Activated T-cell treated with anti-CD3 and anti-CD28 coated beads, Interleukin-2, amount 50 U/mL, for 72 hours (primary cell): ENCODE results near the gene KCNC4. TPM values are rescaled to one million over a fixed set of nuclear protein-coding genes. Genes with fewer than 3 reads are reported as not detected.

ENCODE experiments used
- ATAC-seq, 2 donors: fragments of 150-1000 bp; cut with Tn5 transposase; replicated peaks in 1 of 2; 2 replicates each; pipeline ENCODE4 v1.10.0; 2021; ENCODE audit warnings: moderate library complexity in 2 of 2, mild to moderate bottlenecking in 1 of 2
- DNase-seq, 2 donors: peaks; one replicate each; pipeline ENCODE4 v3.0.0; 2021 to 2022; ENCODE audit warnings: mixed read lengths in 1 of 2
- H3K27ac Mint-ChIP-seq: one replicate; pipeline ENCODE4 v1.8.0; 2022; ENCODE audit warnings: mild to moderate bottlenecking, moderate library complexity, mixed read lengths
- H3K27me3 Mint-ChIP-seq: one replicate; pipeline ENCODE4 v1.8.0; 2022; ENCODE audit warnings: low read depth, mixed read lengths
- H3K36me3 Mint-ChIP-seq, 2 donors: one replicate each; pipeline ENCODE4 v1.8.0; 2022; ENCODE audit warnings: mixed read lengths in 2 of 2, mild to moderate bottlenecking in 1 of 2; ENCODE audit not compliant: insufficient read depth in 2 of 2
- H3K4me1 Mint-ChIP-seq: one replicate; pipeline ENCODE4 v1.8.0; 2022; ENCODE audit warnings: low read depth, mixed read lengths
- H3K4me3 Mint-ChIP-seq, 2 donors: one replicate each; pipeline ENCODE4 v1.8.0; 2022; ENCODE audit warnings: mild to moderate bottlenecking in 2 of 2, mixed read lengths in 2 of 2, moderate library complexity in 2 of 2
- H3K9me3 Mint-ChIP-seq, 2 donors: one replicate each; pipeline ENCODE4 v1.8.0; 2022; ENCODE audit warnings: mixed read lengths in 2 of 2
- total RNA-seq, 2 donors: library from RNA; stranded (reverse); gene quantifications; one replicate each; pipeline ENCODE4 v1.2.3, GENCODE V29; 2022

Gene KCNC4
- total RNA-seq, 2 donors from 2014 or later = 19.8 to 28.9 TPM

GRCh38 chr1:110223127-110223526 is 13.0 kb downstream of the KCNC4 start:
- Mint-ChIP-seq H3K36me3 (peaks cover 2 to 8% of the 10 kb centered on the region in 2 donors), H3K4me1 (peaks cover 10% of the 10 kb centered on the region), H3K27ac (no peak overlapping the region), H3K27me3 (no peaks in the 10 kb centered on the region), H3K9me3 (no peaks in the 10 kb centered on the region), H3K4me3 (no peak overlapping the region)
- no peak for ATAC-seq
- no peak for DNase-seq

DNA sequence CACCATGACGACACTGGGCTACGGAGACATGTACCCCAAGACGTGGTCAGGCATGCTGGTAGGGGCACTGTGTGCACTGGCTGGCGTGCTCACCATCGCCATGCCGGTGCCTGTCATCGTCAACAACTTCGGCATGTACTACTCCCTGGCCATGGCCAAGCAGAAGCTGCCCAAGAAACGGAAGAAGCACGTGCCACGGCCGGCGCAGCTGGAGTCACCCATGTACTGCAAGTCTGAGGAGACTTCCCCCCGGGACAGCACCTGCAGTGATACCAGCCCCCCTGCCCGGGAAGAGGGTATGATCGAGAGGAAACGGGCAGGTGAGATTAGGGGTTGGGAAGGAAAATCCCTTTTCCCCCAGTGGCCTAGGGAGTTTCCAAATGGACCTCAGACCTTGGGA is 13.5 kb downstream of the KCNC4 start:
- no peak for DNase-seq
- Mint-ChIP-seq H3K27me3 (no peaks in the 10 kb centered on the region), H3K27ac (no peak overlapping the region), H3K4me1 (peaks cover 6% of the 10 kb centered on the region), H3K9me3 (no peaks in the 10 kb centered on the region), H3K4me3 (no peak overlapping the region), H3K36me3 (peaks cover 2 to 5% of the 10 kb centered on the region in 2 donors)
- no peak for ATAC-seq

DNA sequence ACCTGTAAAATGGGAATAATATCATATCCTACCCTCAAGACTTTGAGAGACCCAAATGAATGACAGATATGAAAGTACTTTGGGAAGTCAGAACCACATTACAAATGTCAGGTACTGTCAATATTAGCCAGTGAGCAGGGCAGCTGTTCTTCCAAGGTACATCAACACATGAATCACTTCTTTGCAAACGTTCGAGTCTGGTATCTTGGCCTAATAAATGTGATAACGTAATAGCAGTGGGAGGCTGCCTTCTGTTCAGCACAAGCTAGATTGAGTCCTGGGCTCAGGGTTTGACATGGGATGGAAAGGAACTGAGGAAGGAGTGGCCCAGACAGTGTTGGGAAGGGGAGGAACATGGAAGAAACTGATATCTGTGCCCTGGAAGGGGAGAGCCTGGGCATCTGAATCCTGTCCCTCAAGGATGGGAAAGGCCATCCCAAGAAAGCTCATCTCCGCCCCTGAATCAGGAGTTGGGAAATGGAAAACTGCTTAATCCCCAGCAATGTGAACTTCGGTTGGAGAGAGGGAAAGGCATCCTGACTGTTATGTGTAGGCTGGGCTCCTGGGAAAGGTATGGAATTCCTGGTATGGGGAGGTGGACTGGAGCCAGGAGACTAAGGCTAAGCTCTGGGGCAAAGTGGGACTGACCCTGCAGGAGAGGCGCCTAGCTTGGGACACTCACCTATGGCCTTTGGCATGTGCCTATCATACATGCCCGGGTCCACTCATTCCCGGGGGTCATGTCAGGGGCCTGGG is 14.3 kb downstream of the KCNC4 start:
- peaks cover 5% of the 10 kb centered on the region for H3K4me1 Mint-ChIP-seq
- H3K9me3 Mint-ChIP-seq = no peaks in the 10 kb centered on the region
- ATAC-seq (no peak), DNase-seq (no peak)
- H3K4me3 Mint-ChIP-seq = no peak overlapping the region
- H3K27me3 Mint-ChIP-seq = no peaks in the 10 kb centered on the region
- H3K36me3 Mint-ChIP-seq = peaks cover 2 to 5% of the 10 kb centered on the region in 2 donors
- no peak overlapping the region for H3K27ac Mint-ChIP-seq

GRCh38 chr1:110225212-110225611 is 15.1 kb downstream of the KCNC4 start:
- no peak for DNase-seq
- no peak overlapping the region for H3K27ac Mint-ChIP-seq
- ATAC-seq = no peak
- no peak overlapping the region for H3K4me3 Mint-ChIP-seq
- no peaks in the 10 kb centered on the region for H3K27me3 Mint-ChIP-seq
- no peaks in the 10 kb centered on the region for H3K4me1 Mint-ChIP-seq
- H3K36me3 Mint-ChIP-seq = peaks cover 2 to 5% of the 10 kb centered on the region in 2 donors
- H3K9me3 Mint-ChIP-seq = no peaks in the 10 kb centered on the region

- no peaks in the 10 kb centered on the region for H3K9me3 Mint-ChIP-seq
- no peaks in the 10 kb centered on the region for H3K27me3 Mint-ChIP-seq
- H3K4me1 Mint-ChIP-seq = no peaks in the 10 kb centered on the region
- no peak overlapping the region for H3K27ac Mint-ChIP-seq
- H3K4me3 Mint-ChIP-seq = no peak overlapping the region
- ATAC-seq = no peak
- H3K36me3 Mint-ChIP-seq = peaks cover 2 to 5% of the 10 kb centered on the region in 2 donors
- no peak for DNase-seq
Measured at GRCh38 chr1:110225756-110226404, 15.8 kb downstream of the KCNC4 start.

DNA sequence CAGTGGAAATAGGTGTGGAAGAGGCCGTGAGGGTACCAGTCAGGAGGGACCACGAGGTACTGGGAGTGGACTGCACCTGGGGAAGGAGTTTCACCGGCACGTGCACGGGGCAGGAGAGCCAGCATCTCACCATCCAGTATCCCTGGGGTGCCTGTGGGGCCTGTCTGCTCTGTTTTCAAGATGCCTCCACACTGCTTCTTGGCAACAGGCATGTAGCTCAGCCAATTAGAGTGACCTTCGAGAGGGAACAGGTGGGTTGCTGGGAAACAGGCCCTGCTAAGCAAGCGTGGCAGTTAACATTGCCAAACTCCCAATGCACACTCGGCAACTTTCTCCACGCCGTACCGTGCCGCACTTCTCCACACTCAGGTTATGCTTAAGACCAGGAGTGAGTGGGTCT is 17.7 kb downstream of the KCNC4 start:
- Mint-ChIP-seq H3K36me3 (peaks cover 2 to 7% of the 10 kb centered on the region in 2 donors), H3K27ac (no peak overlapping the region), H3K27me3 (no peaks in the 10 kb centered on the region), H3K4me1 (no peaks in the 10 kb centered on the region), H3K4me3 (no peak overlapping the region), H3K9me3 (no peaks in the 10 kb centered on the region)
- DNase-seq = no peak
- no peak for ATAC-seq

- Mint-ChIP-seq H3K9me3 (no peaks in the 10 kb centered on the region), H3K27me3 (no peaks in the 10 kb centered on the region)
Measured at GRCh38 chr1:110228381-110228780, 18.3 kb downstream of the KCNC4 start.

GRCh38 chr1:110228869-110229268 is 18.8 kb downstream of the KCNC4 start:
- Mint-ChIP-seq H3K9me3 (no peaks in the 10 kb centered on the region), H3K27ac (no peak overlapping the region), H3K36me3 (peaks cover 0 to 4% of the 10 kb centered on the region in 2 donors), H3K4me1 (peaks cover 2% of the 10 kb centered on the region), H3K4me3 (no peak overlapping the region), H3K27me3 (no peaks in the 10 kb centered on the region)
- DNase-seq (no peak), ATAC-seq (no peak)

More at GRCh38 chr1:110228381-110228780, 18.3 kb downstream of the KCNC4 start:
- Mint-ChIP-seq H3K4me1 (no peaks in the 10 kb centered on the region), H3K27ac (no peak overlapping the region), H3K4me3 (no peak overlapping the region), H3K36me3 (peaks cover under 1 to 5% of the 10 kb centered on the region in 2 donors)
- ATAC-seq (no peak), DNase-seq (no peak)

- Mint-ChIP-seq H3K9me3 (no peaks in the 10 kb centered on the region), H3K4me3 (no peak overlapping the region), H3K4me1 (peaks cover 8% of the 10 kb centered on the region), H3K36me3 (peaks cover 0 to 4% of the 10 kb centered on the region in 2 donors), H3K27me3 (no peaks in the 10 kb centered on the region), H3K27ac (no peak overlapping the region)
- no peak for ATAC-seq
- DNase-seq = no peak
Measured at GRCh38 chr1:110229348-110230001, 19.4 kb downstream of the KCNC4 start.

DNA sequence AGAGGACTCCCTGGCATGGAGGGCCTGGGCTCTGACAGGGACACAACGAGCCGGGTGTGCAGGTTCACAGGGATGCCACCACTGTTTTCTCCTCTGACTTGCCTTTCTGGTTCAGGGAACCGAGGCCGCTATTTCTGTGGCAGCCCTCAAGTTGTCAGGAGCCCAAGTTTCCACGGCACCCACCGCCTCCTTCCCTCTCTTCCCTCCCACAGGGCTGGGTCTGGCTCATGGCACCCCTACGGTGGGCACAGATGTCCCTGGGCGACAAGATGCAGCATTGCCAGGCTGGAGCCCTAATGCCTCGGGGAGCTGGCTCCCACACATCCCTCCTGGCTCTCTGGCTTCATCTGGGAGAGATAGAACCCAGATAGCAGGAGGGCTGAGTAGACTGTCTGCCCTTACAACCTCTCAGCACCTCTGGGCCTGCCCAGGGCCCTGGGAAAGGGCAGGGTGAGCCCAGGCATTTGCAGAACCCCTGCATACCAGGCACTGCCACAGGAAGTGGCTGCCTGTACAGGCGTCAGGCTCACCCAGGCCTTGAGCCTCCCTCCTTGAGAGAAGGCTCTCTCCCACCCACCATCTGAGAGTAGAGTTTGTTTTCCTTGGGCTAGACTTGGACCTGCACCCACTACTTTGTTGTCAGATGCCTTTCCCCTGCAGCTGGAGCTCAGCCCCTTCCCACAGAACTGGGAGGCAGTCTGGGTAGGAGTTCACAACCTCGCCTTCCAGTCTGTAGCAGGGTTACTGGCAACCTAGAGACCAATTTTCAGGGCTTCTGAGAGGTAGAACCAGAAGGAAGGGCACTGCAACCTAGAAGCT is 20.5 kb downstream of the KCNC4 start:
- no peak for DNase-seq
- Mint-ChIP-seq H3K4me3 (no peak overlapping the region), H3K36me3 (peaks cover 0 to 6% of the 10 kb centered on the region in 2 donors), H3K27ac (no peak overlapping the region), H3K9me3 (no peaks in the 10 kb centered on the region), H3K27me3 (no peaks in the 10 kb centered on the region), H3K4me1 (peaks cover 19% of the 10 kb centered on the region)
- no peak for ATAC-seq

DNA sequence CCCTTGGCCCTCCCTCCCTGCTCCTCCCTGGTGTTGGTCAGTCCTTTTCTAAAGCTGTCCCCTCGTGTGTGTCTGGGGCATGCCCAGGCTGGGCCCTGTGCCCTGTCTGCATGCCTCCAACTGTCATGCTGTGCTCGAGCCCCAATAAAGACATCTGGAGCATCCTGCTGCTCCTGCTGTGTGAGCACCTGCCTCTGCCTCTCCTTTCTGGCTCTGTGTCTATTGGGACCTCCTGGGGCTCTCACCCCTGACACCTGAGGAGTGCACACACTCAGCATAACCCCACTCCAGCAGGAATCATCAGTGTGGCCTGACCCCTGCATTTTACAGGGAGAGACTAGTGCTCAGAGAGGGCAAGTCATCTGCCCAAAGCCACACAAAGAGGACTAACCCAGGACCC is 23.7 kb downstream of the KCNC4 start:
- H3K27me3 Mint-ChIP-seq = no peaks in the 10 kb centered on the region
- H3K4me3 Mint-ChIP-seq = no peak overlapping the region
- H3K9me3 Mint-ChIP-seq = no peaks in the 10 kb centered on the region
- peaks cover 52% of the 10 kb centered on the region for H3K4me1 Mint-ChIP-seq
- H3K36me3 Mint-ChIP-seq = peaks cover 3 to 8% of the 10 kb centered on the region in 2 donors
- DNase-seq (no peak), ATAC-seq (no peak)
- H3K27ac Mint-ChIP-seq = no peak overlapping the region

DNA sequence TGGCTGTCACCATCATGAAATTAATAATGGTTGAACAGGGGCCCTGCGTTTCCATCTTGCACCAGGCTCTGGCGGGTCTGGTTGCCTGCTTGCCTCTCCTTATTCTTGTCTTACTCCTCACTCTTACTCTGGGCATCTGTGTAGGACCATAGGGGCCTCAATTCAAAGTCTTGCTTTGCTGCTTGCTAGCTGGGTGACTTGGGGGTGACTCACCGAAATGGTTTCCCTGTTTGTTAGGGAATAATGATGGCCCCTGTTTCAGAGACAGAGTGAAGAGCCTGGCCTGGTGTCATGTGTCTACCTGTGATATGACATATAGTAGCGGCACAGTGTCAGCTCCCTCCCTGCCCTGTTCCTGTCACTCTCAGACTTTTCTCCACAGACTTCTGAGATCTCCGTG is 24.6 kb downstream of the KCNC4 start:
- Mint-ChIP-seq H3K27ac (peak overlapping the region; percentile 94), H3K36me3 (peaks cover 5 to 13% of the 10 kb centered on the region in 2 donors), H3K9me3 (no peaks in the 10 kb centered on the region), H3K27me3 (no peaks in the 10 kb centered on the region), H3K4me3 (peak overlapping the region; percentile 62 to 80), H3K4me1 (peaks cover 60% of the 10 kb centered on the region)
- DNase-seq (no peak), ATAC-seq (no peak)
